ENCODE results near the gene NQO2. TPM values are rescaled to one million over a fixed set of nuclear protein-coding genes. Genes with fewer than 3 reads are reported as not detected.
"Not testable (repeated sequence)": the region's sequence is repeated elsewhere in the genome, so short reads cannot be mapped to it uniquely, and the experiment has no call there.

Gene NQO2
- total and polyA plus RNA-seq, 5 donors, result 38.1 to 71.0 (median 50.2) TPM

DNA sequence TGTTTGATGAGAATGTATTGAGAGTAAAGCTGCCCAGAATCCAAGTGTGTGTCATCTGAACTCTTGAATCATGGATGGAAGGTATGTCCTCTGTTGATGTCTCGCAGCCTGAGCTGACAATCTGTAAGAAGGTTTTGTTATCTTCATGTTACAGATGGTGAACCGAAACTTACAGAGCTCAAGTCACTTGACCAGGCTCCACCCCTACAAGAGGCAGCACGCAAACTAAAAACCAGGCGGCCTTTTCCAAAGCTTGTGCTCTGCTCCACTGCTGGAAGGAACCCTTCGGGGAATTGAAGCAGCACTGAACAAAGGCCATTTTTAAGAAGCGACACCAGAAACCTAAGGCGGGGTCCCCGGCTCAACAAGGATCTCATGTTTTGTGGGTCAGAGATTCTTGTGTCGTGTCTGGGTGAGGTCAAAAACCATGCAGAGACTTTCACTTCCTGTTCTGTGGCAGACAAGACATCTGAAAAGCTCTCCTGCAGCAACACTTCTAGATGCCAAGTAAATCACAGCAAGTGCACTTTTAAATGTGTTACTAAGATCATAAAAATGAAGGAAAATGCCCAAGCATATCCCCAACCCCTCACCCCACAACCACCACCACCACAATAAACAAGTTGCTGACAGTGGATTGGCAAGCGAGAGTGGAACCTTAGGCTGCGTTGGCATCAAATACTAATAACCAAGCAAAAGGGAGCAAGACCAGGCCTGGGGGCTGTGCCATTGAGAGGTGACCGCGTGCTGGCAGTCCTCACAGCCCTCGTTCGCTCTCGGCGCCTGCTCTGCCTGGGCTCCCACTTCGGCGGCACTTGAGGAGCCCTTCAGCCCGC is 27.3 kb downstream of the NQO2 start:
- Histone ChIP-seq H3K27me3 (ENCODE audit: control insufficient read depth, insufficient read depth) (no peaks in the 10 kb centered on the region), H3K4me1 (ENCODE audit: control insufficient read depth, insufficient read depth, low read length) (peaks cover 4% of the 10 kb centered on the region), H3K4me3 (ENCODE audit: low read length) (no peak overlapping the region), H3K27ac (ENCODE audit: low read length) (peak overlapping the region; percentile 30), H3K9me3 (ENCODE audit: control insufficient read depth, low read length) (no peaks in the 10 kb centered on the region)
- ATAC-seq, result no peak
- DNase-seq, result no peak
- intact Hi-C loops (cut with DNase I), result no loop called here
- 85% methylated on average over 20 of the region's 20 CpGs for WGBS

- H3K27me3 ChIP-seq (ENCODE audit: control insufficient read depth, insufficient read depth); H3K4me1 ChIP-seq (ENCODE audit: control insufficient read depth, insufficient read depth, low read length); intact Hi-C loops (cut with DNase I); ATAC-seq; H3K4me3 ChIP-seq (ENCODE audit: low read length); H3K9me3 ChIP-seq (ENCODE audit: control insufficient read depth, low read length); H3K27ac ChIP-seq (ENCODE audit: low read length); DNase-seq: not testable (repeated sequence)
- whole genome bisulfite sequencing, result 65% methylated on average over 5 of the region's 5 CpGs
Measured at GRCh38 chr6:3028156-3028555, 28.5 kb downstream of the NQO2 start.

DNA sequence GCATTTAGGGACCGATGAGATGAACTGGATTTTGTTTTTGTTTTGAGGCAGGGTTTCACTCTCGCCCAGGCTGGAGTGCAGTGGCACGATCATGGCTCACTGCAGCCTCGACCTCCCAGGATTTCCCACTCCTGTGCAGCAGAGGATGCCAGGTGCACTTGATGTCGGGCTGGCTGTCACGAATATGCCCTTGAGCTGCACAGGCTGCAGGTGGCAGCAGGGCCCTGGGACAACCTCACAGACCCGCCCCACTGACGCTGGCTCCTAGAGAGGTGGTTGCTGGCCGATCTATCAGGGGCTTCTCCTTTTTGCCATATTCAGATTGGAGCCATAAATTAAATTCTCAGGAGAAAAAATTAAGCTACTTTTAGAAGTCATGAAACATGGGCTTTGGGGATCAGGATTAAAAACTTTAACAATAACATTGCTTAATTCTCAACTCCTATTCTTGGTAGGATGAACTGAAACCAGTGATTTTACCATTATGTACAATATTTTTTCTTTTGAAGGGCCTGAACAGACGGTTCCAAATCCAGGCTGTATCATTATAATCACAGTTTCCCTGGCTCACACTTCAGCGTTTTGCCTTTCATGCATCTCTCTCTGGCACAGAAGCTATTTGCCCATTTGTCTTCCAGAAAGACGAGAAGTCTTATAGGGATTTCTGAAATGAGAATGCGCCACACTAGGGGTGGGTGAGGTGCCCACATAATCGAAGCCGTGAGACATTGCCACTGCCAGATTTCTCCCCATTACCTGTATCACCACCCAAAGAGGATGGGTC is 32.4 kb downstream of the NQO2 start:
- Histone ChIP-seq H3K9me3 (ENCODE audit: control insufficient read depth, low read length) (no peaks in the 10 kb centered on the region), H3K4me3 (ENCODE audit: low read length) (no peak overlapping the region), H3K27ac (ENCODE audit: low read length) (no peak overlapping the region), H3K27me3 (ENCODE audit: control insufficient read depth, insufficient read depth) (no peaks in the 10 kb centered on the region), H3K4me1 (ENCODE audit: control insufficient read depth, insufficient read depth, low read length) (no peaks in the 10 kb centered on the region)
- DNase-seq (no peak), ATAC-seq (no peak)
- intact Hi-C loops (cut with DNase I), result no loop called here
- 71% methylated on average over 15 of the region's 15 CpGs for WGBS

DNA sequence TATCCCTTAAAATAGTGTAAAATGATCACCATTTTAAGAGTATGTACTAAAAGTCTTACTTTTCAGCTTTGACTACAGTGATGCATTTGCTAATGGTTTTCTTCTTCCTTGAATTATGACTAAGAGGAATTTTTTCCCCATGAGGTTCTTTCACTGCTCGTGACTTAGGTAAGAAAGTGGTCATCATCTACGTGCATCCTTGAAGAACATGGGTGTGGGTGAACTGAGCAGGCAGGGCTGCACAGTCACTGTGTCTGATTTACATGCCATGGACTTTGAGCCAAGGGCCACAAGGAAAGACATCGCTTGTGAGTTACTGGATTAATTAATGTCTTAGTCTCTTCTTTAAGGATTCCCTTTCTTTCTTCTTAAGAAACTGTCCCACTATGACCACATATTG is 33.3 kb downstream of the NQO2 start:
- intact Hi-C loops (cut with DNase I), result no loop called here
- Histone ChIP-seq H3K4me3 (ENCODE audit: low read length) (no peak overlapping the region), H3K9me3 (ENCODE audit: control insufficient read depth, low read length) (no peaks in the 10 kb centered on the region), H3K4me1 (ENCODE audit: control insufficient read depth, insufficient read depth, low read length) (no peaks in the 10 kb centered on the region), H3K27ac (ENCODE audit: low read length) (no peak overlapping the region), H3K27me3 (ENCODE audit: control insufficient read depth, insufficient read depth) (no peaks in the 10 kb centered on the region)
- 93% methylated on average over 3 of the region's 3 CpGs for WGBS
- ATAC-seq (no peak), DNase-seq (no peak)

- ATAC-seq (no peak), DNase-seq (no peak)
- H3K27me3 ChIP-seq (ENCODE audit: control insufficient read depth, insufficient read depth), result no peaks in the 10 kb centered on the region
- H3K4me1 ChIP-seq (ENCODE audit: control insufficient read depth, insufficient read depth, low read length), result no peaks in the 10 kb centered on the region
- no peak overlapping the region for H3K4me3 ChIP-seq (ENCODE audit: low read length)
- H3K9me3 ChIP-seq (ENCODE audit: control insufficient read depth, low read length), result no peaks in the 10 kb centered on the region
- WGBS, result 94% methylated on average over 5 of the region's 5 CpGs
- no peak overlapping the region for H3K27ac ChIP-seq (ENCODE audit: low read length)
- intact Hi-C loops (cut with DNase I), result no loop called here
Measured at GRCh38 chr6:3033652-3034051, 34.0 kb downstream of the NQO2 start.

DNA sequence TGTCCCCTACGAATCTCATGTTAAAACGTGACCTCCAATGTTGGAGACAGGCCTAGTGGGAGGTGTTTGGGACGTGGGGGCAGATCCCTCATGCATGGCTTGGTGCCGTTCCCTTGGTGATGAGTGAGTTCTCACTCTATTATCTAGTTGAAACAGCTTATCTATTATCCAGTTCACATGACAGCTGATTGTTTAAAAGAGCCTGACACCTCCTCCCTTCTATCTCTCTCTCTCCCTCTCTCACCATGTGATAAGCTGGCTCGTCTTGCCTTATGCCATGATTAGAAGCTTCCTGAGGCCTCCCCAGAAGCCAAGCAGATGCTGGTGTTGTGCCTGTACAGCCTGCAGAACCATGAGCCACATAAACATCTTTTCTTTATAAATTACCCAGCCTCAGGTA is 35.7 kb downstream of the NQO2 start:
- WGBS, result 43% methylated on average over 5 of the region's 5 CpGs
- peak; percentile 38 to 53 for ATAC-seq

DNA sequence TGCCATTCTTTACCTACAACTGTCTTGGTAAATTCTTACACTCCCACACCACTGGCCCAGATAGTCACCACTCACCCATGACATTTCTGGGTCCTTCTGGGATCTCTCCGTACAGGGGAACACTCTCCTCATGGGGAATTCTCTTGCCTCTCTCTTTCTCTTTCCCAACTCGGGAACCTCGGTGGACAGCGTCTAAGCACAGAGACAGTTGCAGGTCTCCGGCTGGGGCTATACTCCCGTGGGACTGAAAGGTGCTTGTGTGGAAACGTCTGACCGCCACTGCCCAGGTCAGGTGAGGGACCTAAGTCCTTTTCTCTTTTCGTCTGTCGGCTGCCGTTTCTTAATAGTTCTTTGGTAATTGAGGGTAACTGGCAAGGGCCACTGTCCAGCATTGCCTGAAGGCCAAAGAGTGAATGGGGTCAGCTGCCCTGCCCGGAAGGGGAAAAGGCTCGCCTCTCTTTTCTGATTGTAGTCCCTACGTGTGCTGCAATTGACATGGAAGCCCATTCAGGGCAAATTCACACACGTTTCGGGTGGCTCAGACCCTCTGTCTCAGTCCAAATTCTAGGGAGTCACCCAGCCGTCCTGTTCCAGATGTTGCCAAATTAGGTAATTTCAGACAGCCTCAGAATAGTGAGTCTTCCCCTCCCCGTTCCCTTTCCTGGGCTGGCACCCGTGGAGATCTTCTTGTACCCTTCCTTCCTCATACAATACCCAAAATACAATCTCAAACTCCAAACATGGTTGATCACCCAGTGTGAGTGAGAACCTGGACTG is 37.4 kb downstream of the NQO2 start:
- no peaks in the 10 kb centered on the region for H3K4me1 ChIP-seq (ENCODE audit: control insufficient read depth, insufficient read depth, low read length)
- H3K9me3 ChIP-seq (ENCODE audit: control insufficient read depth, low read length), result no peaks in the 10 kb centered on the region
- H3K27me3 ChIP-seq (ENCODE audit: control insufficient read depth, insufficient read depth), result no peaks in the 10 kb centered on the region
- H3K27ac ChIP-seq (ENCODE audit: low read length), result no peak overlapping the region
- peak in 1 of 2 donors; percentile 51 for ATAC-seq
- WGBS, result 78% methylated on average over 19 of the region's 19 CpGs
- intact Hi-C loops (cut with DNase I), result no loop called here
- H3K4me3 ChIP-seq (ENCODE audit: low read length), result no peak overlapping the region
- no peak for DNase-seq

More for the DNA sequence above, 35.7 kb downstream of the NQO2 start:
- H3K27ac ChIP-seq (ENCODE audit: low read length), result no peak overlapping the region
- no peaks in the 10 kb centered on the region for H3K9me3 ChIP-seq (ENCODE audit: control insufficient read depth, low read length)
- intact Hi-C loops (cut with DNase I), result no loop called here
- no peaks in the 10 kb centered on the region for H3K27me3 ChIP-seq (ENCODE audit: control insufficient read depth, insufficient read depth)
- H3K4me1 ChIP-seq (ENCODE audit: control insufficient read depth, insufficient read depth, low read length), result no peaks in the 10 kb centered on the region
- DNase-seq, result no peak
- no peak overlapping the region for H3K4me3 ChIP-seq (ENCODE audit: low read length)

DNA sequence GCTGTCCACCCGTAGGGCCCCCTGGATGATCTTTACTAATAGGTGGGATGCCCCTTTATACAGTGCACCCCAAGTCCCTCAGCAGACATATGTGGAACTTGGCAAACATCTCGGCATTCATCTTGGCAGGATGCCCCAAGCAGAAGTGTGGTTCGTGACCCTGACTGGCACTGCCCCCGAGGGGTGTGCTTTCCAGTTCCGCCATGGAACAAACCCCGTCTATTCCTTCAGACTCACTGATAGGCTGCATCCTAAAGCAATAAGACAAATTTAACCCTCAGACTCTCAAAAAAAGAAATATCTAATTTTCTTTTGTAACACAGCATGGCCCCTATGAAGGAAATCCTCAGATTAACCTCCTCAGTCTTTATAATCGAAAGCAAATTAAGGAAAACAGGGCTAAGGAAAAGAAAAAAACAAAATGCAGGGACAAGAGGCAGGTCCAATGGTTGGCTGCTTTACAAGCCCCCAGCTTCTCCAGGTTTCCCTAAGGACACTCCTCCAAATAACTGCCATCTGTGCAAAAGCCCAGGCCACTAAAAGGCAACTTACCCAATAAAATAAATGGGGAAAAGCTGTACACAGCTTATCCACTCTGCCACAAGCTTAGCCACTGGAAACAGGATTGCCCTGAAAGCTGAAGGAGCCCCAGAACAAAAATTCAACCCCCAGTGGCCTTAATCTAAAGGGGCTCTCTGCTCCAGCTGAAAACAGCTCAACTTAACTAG is 38.1 kb downstream of the NQO2 start:
- peak in 1 of 2 donors; percentile 38 for ATAC-seq
- Histone ChIP-seq H3K4me3 (ENCODE audit: low read length) (no peak overlapping the region), H3K9me3 (ENCODE audit: control insufficient read depth, low read length) (no peaks in the 10 kb centered on the region), H3K27ac (ENCODE audit: low read length) (no peak overlapping the region), H3K27me3 (ENCODE audit: control insufficient read depth, insufficient read depth) (no peaks in the 10 kb centered on the region), H3K4me1 (ENCODE audit: control insufficient read depth, insufficient read depth, low read length) (no peaks in the 10 kb centered on the region)
- no peak for DNase-seq
- intact Hi-C loops (cut with DNase I), result no loop called here
- 38% methylated on average over 7 of the region's 7 CpGs for WGBS

DNA sequence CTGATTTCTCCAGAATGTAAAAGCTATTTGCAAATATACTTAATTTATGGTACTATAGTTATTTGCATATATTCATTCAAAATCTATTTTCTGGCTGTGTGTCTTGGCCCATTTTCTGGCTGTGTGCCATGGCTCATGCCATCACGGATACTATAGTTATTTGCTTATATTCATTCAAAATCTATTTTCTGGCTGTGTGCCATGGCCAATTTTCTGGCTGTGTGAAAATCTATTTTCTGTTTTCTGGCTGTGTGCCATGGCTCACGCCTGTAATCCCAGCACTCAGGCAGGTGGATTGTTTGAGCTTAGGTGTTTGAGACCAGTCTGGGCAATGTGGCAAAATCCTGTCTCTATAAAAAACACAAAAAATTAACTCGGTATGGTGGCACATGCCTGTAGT is 39.7 kb downstream of the NQO2 start:
- Histone ChIP-seq H3K9me3 (ENCODE audit: control insufficient read depth, low read length) (no peaks in the 10 kb centered on the region), H3K4me1 (ENCODE audit: control insufficient read depth, insufficient read depth, low read length) (no peaks in the 10 kb centered on the region), H3K4me3 (ENCODE audit: low read length) (no peak overlapping the region), H3K27me3 (ENCODE audit: control insufficient read depth, insufficient read depth) (no peaks in the 10 kb centered on the region), H3K27ac (ENCODE audit: low read length) (no peak overlapping the region)
- intact Hi-C loops (cut with DNase I), result no loop called here
- DNase-seq (no peak), ATAC-seq (no peak)
- 58% methylated on average over 3 of the region's 3 CpGs for WGBS

DNA sequence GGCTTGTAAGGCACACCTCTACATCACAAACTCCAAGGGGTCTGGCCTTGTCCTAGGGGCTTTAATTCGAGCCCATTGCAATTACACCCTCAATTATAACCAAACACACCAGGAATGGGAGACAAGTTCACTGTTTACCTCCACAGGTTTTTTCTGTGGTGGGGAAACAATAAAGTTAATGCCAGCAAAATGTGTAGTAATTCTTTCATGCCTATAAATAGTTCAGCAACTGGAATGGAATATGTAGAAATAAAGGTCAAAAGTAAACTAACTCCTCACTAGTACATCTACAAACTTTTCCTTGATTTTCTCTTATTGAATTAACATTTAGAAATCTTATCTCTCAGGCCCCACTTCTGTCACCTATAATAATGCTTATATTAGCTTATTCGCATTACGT is 41.5 kb downstream of the NQO2 start:
- H3K4me1 ChIP-seq (ENCODE audit: control insufficient read depth, insufficient read depth, low read length), result no peaks in the 10 kb centered on the region
- H3K27ac ChIP-seq (ENCODE audit: low read length), result no peak overlapping the region
- intact Hi-C loops (cut with DNase I), result no loop called here
- no peak for ATAC-seq
- H3K4me3 ChIP-seq (ENCODE audit: low read length), result no peak overlapping the region
- no peaks in the 10 kb centered on the region for H3K9me3 ChIP-seq (ENCODE audit: control insufficient read depth, low read length)
- no peak for DNase-seq
- 97% methylated on average over 3 of the region's 3 CpGs for WGBS
- H3K27me3 ChIP-seq (ENCODE audit: control insufficient read depth, insufficient read depth), result no peaks in the 10 kb centered on the region
